ENCODE data around the gene CSTPP1.
"Not testable (repeated sequence)": the region's sequence is repeated elsewhere in the genome, so short reads cannot be mapped to it uniquely, and the experiment has no call there.

GRCh38 chr11:46992386-46992785, 55.8 kb downstream of the CSTPP1 start:
- not testable (repeated sequence) for TF ChIP-seq CTCF (IDR thresholded peaks at IDR 0.05; ENCODE audit: insufficient read depth, low read length); POLR2AphosphoS5 (IDR thresholded peaks at IDR 0.05; ENCODE audit: low read depth); GABPA (IDR thresholded peaks at IDR 0.05; ENCODE audit: low read depth)

Data from HL-60 (cell line).